T47D (cell line): ENCODE results near the gene ZBTB18.

Experiments
- DNase-seq, 2 experiments: peaks; one replicate each; pipeline versions ENCODE4 v3.0.0 to v3.0.0-alpha.2; 2011 to 2012; ENCODE audit warnings: low read depth in 1 of 2, low spot score in 1 of 2
- JUND ChIP-seq: IDR thresholded peaks from 2 replicates; pipeline ENCODE4 v1.6.1; 2012; ENCODE audit warnings: low read depth
- in situ Hi-C: cut with HindIII; loops from 2 replicates; pipeline ENCODE4 v1.10.0; 2016; ENCODE audit warnings: low sequenced_read_pairs, low pct_unique_long_range_greater_than_20kb

Gene ZBTB18

DNA sequence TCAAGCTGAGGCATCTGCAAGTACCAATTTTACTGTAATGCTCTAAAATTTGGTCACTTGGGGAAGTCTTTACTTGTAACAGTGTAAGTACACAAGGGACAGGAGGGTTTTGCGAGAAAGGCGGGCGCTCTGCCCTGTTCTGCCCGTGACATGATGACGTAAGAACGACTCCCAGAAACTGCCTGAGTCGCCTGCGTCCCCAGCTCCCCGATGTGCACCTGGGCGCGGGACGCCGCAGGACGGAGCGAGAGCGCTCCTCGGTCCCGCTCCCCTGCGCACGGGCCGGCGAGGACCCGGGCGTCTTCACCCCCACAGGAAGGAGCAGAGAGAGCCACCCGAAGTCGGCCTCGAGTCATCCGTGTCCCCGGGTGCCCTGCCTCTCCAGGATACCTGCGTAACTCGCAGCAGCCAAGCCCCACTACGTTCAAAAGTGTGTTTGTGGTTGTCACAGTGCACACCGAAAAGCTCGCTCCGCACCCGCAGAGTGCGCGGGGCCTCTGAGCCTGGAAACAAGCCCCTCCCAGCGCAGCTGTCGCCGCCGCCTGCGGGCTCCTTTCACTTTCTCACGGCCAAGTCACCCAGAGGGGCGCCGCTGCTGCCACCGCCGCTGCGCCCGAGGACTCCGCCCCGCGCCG is 3.3 kb upstream of the ZBTB18 start:
- DNase-seq = no peak
- in situ Hi-C loops = no loop called here
- TF ChIP-seq JUND = no peak

DNA sequence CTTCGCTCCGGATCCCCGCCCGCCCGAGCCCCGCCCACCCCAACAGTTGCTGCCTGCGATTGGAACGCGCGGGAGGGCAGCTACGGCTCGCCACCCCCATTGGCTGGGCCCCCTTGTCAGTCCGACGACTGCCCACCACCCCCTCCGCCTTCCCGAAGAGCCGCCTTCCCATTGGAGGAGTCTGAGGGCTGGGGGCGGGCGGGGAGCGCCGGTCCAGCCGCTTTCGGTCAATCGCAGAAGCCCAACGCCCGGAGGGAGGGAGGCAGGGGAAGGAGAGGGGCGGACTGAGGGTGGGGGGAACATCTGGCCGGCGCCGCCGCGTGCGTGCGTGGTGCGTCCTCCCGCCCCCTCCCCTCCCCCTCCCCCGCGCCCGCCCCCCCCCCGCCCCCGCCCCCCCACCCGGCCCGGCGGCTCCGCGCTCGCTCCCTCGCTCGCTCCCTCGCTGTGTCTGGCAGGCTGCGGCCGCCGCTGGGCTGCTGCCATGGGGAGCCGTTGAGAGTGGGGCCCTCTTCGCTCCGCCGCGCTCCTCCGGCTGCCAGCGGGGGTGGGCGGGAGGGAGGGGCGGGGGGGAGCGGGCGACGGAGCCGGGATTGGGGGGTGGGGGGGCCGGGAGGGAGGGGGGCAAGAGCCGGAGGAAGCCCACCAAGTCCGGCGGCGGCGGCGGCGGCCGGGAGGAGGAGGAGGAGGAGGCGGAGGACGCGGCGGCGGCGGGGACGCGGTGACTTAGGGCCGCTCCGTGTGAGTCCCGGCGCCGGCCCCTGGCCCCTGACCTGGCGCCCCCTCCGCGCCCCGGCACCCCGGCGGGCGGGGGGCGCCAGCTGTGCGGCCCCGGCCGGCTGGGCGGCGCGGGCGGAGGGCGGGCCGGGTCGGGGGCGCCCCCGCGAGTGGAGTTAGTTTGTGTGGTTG is 2.6 kb upstream of the ZBTB18 start:
- DNase-seq = peak; percentile 99
- in situ Hi-C loops = no loop called here
- TF ChIP-seq JUND = no peak

DNA sequence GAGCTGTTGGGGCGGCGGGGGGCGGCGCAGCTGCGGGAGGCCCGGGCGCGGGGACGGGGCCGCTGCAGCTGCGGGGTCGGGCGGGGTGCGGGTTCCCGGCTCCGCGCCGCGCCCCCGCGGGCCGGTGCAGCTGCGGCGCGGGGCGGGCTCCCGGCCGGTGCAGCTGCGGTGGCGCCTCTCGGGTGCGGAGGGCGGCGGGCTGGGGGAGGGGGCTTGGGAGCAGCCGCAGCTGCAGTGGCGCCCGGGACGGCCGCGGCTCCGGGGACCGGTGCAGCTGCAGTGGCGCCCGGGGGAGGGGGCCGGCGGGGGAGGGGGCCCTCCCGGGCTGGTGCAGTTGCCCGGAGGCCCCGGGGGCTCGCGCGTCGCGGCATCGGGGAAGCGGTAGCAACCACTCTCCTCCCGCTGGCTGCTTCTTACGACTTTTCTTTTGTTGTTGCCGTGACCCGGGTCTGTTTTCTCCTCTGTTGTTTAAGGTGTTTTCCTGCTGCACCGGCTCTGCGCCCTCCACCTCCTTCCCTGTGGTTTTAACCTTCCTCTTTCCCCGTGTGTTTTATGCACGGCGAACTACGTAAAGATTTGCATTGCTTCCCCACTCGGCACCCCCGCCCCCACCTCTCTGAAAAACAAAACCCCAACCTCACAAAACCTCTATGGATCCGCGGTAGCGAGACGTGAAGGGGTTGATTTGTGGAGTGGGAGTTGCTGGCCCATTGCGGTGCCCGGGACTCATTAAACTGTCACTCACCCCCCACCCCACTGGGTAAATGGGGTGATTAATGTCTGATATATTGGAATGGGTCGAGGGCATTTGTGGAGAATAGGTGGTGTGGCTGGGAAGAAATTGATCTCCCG is 1.7 kb upstream of the ZBTB18 start:
- no peak for TF ChIP-seq JUND
- in situ Hi-C loops = no loop called here
- no peak for DNase-seq

DNA sequence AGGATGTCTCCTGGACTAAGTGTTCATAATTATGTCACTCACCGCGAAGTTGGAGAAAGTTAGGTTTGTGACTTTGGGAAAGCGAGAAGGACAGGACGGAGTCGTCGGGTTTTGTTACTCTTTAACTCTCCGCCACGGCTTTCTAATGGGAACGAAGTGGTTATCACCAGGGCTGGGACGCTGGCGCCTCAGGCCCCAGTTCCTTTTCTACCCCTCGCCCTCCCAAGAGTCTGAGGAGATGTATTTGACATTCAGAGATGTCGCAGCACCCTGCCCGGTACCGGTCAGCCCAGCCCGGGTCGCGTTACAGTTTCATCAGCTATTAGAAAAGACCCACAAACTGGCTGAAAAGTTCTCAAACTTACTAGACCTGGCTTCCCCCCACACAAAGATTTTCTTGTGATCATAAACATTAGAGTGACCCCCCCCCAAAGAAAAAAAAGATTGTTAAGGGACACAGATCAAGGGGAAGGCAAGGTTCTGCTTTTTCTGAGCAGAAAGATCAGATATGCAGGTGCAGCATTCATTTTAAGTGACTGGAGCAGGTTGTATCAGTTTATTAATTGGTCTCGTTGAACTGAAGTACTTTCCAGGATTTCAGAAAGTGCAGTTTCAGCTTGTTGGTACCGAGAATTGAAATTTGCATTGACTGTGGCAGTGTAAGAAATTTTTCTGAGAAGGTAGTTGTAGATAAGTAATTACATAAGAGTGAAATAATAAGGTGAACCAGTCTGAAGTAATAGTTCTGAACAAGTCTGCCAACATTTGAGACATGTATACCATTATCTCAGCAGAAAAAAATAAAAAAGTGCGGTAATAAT is 859 bp upstream of the ZBTB18 start:
- no peak for DNase-seq
- in situ Hi-C loops = no loop called here
- TF ChIP-seq JUND = no peak

DNA sequence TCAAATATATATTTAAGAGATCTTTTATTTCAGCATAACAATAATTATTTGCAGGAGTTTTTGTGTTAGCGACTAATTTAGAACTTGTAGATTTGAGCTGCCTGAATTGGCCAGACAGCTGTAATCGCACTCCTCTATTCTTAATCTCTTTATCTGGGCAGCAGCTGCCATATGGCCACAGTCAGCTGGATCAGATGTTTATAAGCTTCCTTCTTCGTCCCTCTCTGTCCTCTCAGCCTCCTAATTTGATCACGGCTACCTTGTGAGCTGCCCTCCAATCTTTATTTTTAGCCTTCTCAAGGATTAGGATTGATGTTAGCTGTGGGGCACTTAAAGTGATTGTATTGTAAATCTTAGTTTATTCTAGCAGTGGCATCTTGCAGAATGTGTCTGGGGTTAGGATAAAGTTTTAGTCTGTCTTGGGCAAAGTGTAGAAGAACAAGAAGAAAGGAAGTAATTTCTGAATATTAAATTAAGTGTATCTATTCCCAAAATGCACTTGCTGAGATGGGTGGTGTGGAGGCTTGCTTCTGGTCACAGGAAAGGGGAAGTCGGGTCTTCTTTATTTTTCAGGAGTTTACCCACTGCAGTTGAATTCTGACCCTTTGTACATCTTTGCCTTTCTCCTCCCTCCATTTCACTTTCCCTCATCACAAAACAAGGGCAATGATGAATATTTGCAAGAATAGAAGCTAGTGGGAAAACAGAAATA is 1.1 kb downstream of the ZBTB18 start:
- TF ChIP-seq JUND = no peak
- no peak for DNase-seq
- in situ Hi-C loops = no loop called here

DNA sequence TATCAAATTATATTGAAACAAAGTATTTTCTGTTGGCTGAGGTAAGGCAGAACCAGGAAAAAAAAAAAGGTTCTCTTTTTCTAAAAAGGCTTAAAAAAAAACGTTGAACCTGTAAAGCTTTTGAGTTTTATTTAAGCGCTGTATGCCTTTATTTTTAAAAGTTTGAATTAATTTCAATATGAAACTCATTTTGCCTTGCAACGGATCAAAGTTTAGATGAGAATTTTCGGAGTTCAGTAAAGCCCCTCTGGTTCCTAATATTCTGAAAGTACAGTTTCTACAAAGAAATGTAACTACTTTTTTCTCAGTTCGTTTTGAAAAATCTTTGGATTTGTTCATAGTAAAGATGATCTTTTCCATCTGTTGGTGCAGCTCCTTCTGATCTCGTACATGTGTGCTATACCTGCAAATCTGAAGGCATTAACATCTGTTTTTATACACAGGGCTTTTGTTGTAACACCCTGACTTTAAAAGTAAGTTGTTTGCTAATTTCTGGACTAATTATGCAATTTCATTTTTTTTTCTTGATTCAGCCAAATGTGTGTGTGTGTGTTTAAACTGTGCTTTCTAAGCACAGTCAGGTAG is 1.7 kb downstream of the ZBTB18 start:
- TF ChIP-seq JUND = no peak
- no peak for DNase-seq
- in situ Hi-C loops = no loop called here

DNA sequence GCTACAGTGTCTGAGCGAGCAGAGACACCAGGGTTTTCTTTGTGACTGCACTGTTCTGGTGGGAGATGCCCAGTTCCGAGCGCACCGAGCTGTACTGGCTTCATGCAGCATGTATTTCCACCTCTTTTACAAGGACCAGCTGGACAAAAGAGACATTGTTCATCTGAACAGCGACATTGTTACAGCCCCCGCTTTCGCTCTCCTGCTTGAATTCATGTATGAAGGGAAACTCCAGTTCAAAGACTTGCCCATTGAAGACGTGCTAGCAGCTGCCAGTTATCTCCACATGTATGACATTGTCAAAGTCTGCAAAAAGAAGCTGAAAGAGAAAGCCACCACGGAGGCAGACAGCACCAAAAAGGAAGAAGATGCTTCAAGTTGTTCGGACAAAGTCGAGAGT is 2.7 kb downstream of the ZBTB18 start:
- no peak for DNase-seq
- in situ Hi-C loops = no loop called here

DNA sequence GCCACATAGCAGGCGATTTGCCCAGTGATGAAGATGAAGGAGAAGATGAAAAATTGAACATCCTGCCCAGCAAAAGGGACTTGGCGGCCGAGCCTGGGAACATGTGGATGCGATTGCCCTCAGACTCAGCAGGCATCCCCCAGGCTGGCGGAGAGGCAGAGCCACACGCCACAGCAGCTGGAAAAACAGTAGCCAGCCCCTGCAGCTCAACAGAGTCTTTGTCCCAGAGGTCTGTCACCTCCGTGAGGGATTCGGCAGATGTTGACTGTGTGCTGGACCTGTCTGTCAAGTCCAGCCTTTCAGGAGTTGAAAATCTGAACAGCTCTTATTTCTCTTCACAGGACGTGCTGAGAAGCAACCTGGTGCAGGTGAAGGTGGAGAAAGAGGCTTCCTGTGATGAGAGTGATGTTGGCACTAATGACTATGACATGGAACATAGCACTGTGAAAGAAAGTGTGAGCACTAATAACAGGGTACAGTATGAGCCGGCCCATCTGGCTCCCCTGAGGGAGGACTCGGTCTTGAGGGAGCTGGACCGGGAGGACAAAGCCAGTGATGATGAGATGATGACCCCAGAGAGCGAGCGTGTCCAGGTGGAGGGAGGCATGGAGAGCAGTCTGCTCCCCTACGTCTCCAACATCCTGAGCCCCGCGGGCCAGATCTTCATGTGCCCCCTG is 3.3 kb downstream of the ZBTB18 start:
- no peak for TF ChIP-seq JUND
- in situ Hi-C loops = no loop called here
- DNase-seq = no peak

More for the DNA sequence above, 2.7 kb downstream of the ZBTB18 start:
- TF ChIP-seq JUND = no peak

DNA sequence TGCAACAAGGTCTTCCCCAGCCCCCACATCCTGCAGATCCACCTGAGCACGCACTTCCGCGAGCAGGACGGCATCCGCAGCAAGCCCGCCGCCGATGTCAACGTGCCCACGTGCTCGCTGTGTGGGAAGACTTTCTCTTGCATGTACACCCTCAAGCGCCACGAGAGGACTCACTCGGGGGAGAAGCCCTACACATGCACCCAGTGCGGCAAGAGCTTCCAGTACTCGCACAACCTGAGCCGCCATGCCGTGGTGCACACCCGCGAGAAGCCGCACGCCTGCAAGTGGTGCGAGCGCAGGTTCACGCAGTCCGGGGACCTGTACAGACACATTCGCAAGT is 3.8 kb downstream of the ZBTB18 start:
- in situ Hi-C loops = no loop called here
- TF ChIP-seq JUND = no peak
- no peak for DNase-seq

DNA sequence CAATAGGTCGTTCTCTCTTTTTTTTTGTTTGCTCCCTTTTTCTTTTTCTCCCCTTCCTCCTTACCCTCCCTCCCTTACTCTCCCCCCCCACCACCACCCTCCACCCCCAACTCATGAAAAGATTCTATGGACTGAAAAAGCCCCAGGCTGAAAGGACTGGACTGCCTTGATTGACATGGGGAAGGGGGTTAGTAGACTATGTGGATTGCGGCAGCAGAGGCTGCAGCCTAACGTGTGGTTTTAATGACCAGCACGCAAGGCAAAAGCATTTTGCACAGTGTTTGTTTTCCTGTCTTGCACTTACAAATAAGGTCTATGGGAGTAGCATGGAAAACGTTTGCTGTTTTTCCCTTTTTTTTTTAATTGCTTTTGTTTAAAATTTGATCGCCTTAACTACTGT is 5.5 kb downstream of the ZBTB18 start:
- DNase-seq = no peak
- in situ Hi-C loops = no loop called here
- no peak for TF ChIP-seq JUND
